ENCODE data around the gene GRB2. TPM values are rescaled to one million over a fixed set of nuclear protein-coding genes. Genes with fewer than 3 reads are reported as not detected.

GRB2 gene
- total and polyA plus RNA-seq, 10 donors = 66.8 to 352 (median 209) TPM

- TF ChIP-seq POLR2A (IDR thresholded peaks at IDR 0.05) = peak; percentile 35 to 98 (median 89)
- peak in 9 of 11 experiments; percentile 14 to 61 (median 34) for TF ChIP-seq CTCF (IDR thresholded peaks at IDR 0.05 in 8 of 11, conservative IDR thresholded peaks at IDR 0.05 in 3 of 11)
- peak; percentile 96 to 99 (median 97) for TF ChIP-seq POLR2AphosphoS5 (IDR thresholded peaks at IDR 0.05)
- Histone ChIP-seq H3K9me3 (no peaks in the 10 kb centered on the region), H3K36me3 (peaks cover 0 to 23% (median 12%) of the 10 kb centered on the region in 6 donors), H3K27me3 (replicated peaks in 1 of 7) (no peaks in the 10 kb centered on the region), H3K27ac (peak within 1 kb of the TSS; percentile 93 to 99 (median 98)), H3K4me1 (peaks cover 10 to 68% (median 33%) of the 10 kb centered on the region in 6 donors), H3K4me3 (peak within 1 kb of the TSS; percentile 56 to 95 (median 88))
- intact Hi-C loops (cut with DNase I; ENCODE audit: low total_unique reads) = no loop called here
- peak; percentile 99 for DNase-seq
- 0 to 1% (median 0%) methylated on average over 34 to 65 of the region's 65 CpGs for WGBS, 5 donors
Observed at GRCh38 chr17:75289115-75289831, 116.2 kb downstream of the GRB2 start, which contains the start of gene SLC25A19. SLC25A19 (minus strand) TSS chr17:75289433; CDS start chr17:75286764, 2,669 bp downstream.

- Histone ChIP-seq H3K4me3 (peak overlapping the region; percentile 56 to 95 (median 88)), H3K27me3 (replicated peaks in 1 of 7) (no peaks in the 10 kb centered on the region), H3K4me1 (peaks cover 9 to 63% (median 28%) of the 10 kb centered on the region in 6 donors), H3K27ac (peak overlapping the region; percentile 93 to 99 (median 98)), H3K9me3 (no peaks in the 10 kb centered on the region), H3K36me3 (peaks cover 0 to 29% (median 14%) of the 10 kb centered on the region in 6 donors)
- WGBS, 5 donors = 0% methylated on average over 11 to 14 of the region's 14 CpGs
- TF ChIP-seq POLR2A (IDR thresholded peaks at IDR 0.05) = no peak
- no peak for DNase-seq
- intact Hi-C loops (cut with DNase I; ENCODE audit: low total_unique reads) = no loop called here
Observed at GRCh38 chr17:75288770-75289114, 116.7 kb downstream of the GRB2 start.

- no peak for TF ChIP-seq CTCF (IDR thresholded peaks at IDR 0.05 in 8 of 11, conservative IDR thresholded peaks at IDR 0.05 in 3 of 11)
- TF ChIP-seq POLR2AphosphoS5 (IDR thresholded peaks at IDR 0.05) = no peak
- TF ChIP-seq POLR2A (IDR thresholded peaks at IDR 0.05) = no peak
- H3K36me3 ChIP-seq = peaks cover 0 to 32% (median 18%) of the 10 kb centered on the region in 6 donors
- DNase-seq = no peak
- intact Hi-C loops (cut with DNase I; ENCODE audit: low total_unique reads) = no loop called here
- peak overlapping the region in 7 of 8 donors; percentile 56 to 95 (median 90) for H3K4me3 ChIP-seq
- H3K27ac ChIP-seq = peak overlapping the region in 7 of 8 donors; percentile 93 to 99 (median 98)
- no peaks in the 10 kb centered on the region for H3K27me3 ChIP-seq (replicated peaks in 1 of 7)
- no peaks in the 10 kb centered on the region for H3K9me3 ChIP-seq
- 11 to 20% (median 18%) methylated on average over 2 of the region's 2 CpGs for WGBS, 5 donors
- H3K4me1 ChIP-seq = peaks cover 9 to 62% (median 28%) of the 10 kb centered on the region in 6 donors
Observed at GRCh38 chr17:75288359-75288758, 117.1 kb downstream of the GRB2 start.

GRCh38 chr17:75287221-75287620 is 118.3 kb downstream of the GRB2 start:
- no peak for DNase-seq
- TF ChIP-seq POLR2AphosphoS5 (IDR thresholded peaks at IDR 0.05) (no peak), POLR2A (IDR thresholded peaks at IDR 0.05) (no peak), CTCF (IDR thresholded peaks at IDR 0.05 in 8 of 11, conservative IDR thresholded peaks at IDR 0.05 in 3 of 11) (no peak)
- Histone ChIP-seq H3K36me3 (peaks cover 0 to 44% (median 23%) of the 10 kb centered on the region in 6 donors), H3K27me3 (replicated peaks in 1 of 7) (no peaks in the 10 kb centered on the region), H3K9me3 (no peaks in the 10 kb centered on the region), H3K4me3 (no peak overlapping the region), H3K4me1 (peaks cover 9 to 50% (median 28%) of the 10 kb centered on the region in 6 donors), H3K27ac (no peak overlapping the region)
- intact Hi-C loops (cut with DNase I; ENCODE audit: low total_unique reads) = no loop called here
- 73 to 87% (median 85%) methylated on average over 9 of the region's 9 CpGs for WGBS, 5 donors

Data from spleen (tissue), 11 donors.